ENCODE measurements around the gene RMRP.

DNA sequence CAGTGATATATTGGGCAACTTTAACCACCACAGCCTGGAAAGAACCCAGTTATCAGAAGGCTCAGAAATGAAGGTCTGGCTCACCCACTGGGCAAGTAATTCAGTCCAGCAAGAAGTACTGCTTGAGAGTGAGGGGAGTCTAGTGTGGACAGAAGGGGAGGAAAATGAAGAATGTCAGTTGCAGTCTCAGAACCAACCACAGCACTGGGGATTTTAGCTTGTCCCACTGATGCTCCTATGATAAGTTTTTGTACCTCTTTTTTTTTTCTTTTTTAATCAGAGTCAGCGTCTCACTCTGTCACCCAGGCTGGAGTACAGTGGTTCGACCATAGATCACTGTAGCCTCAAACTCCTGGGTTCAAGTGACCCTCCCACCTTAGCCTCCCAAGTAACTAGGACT lies 30.2 kb downstream of the RMRP start:
- TF ChIP-seq, protein P1, sequence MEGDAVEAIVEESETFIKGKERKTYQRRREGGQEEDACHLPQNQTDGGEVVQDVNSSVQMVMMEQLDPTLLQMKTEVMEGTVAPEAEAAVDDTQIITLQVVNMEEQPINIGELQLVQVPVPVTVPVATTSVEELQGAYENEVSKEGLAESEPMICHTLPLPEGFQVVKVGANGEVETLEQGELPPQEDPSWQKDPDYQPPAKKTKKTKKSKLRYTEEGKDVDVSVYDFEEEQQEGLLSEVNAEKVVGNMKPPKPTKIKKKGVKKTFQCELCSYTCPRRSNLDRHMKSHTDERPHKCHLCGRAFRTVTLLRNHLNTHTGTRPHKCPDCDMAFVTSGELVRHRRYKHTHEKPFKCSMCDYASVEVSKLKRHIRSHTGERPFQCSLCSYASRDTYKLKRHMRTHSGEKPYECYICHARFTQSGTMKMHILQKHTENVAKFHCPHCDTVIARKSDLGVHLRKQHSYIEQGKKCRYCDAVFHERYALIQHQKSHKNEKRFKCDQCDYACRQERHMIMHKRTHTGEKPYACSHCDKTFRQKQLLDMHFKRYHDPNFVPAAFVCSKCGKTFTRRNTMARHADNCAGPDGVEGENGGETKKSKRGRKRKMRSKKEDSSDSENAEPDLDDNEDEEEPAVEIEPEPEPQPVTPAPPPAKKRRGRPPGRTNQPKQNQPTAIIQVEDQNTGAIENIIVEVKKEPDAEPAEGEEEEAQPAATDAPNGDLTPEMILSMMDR (conservative IDR thresholded peaks at IDR 0.05; ENCODE audit: low read depth, low read length) = no peak
- TF ChIP-seq POLR2A (IDR thresholded peaks at IDR 0.05; ENCODE audit: low read depth, low read length) (no peak), SMC3 (IDR thresholded peaks at IDR 0.05; ENCODE audit: low read depth, low read length) (no peak), RAD21 (IDR thresholded peaks at IDR 0.05; ENCODE audit: low read length) (no peak), MAZ (IDR thresholded peaks at IDR 0.05; ENCODE audit: borderline replicate concordance, low read depth, low read length) (no peak), MXI1 (IDR thresholded peaks at IDR 0.05; ENCODE audit: borderline replicate concordance, low read depth, low read length) (no peak), MAFK (IDR thresholded peaks at IDR 0.05; ENCODE audit: low read depth, low read length) (no peak), RFX5 (IDR thresholded peaks at IDR 0.05; ENCODE audit: low read depth, low read length) (no peak), BHLHE40 (IDR thresholded peaks at IDR 0.05; ENCODE audit: low read depth, low read length) (no peak), NFE2L2 (IDR thresholded peaks at IDR 0.05; ENCODE audit: low read depth, low read length) (no peak), CEBPB (IDR thresholded peaks at IDR 0.05; ENCODE audit: low read depth, low read length) (no peak), RCOR1 (IDR thresholded peaks at IDR 0.05; ENCODE audit: insufficient replicate concordance, low read length) (no peak)
- TF ChIP-seq, protein P2, sequence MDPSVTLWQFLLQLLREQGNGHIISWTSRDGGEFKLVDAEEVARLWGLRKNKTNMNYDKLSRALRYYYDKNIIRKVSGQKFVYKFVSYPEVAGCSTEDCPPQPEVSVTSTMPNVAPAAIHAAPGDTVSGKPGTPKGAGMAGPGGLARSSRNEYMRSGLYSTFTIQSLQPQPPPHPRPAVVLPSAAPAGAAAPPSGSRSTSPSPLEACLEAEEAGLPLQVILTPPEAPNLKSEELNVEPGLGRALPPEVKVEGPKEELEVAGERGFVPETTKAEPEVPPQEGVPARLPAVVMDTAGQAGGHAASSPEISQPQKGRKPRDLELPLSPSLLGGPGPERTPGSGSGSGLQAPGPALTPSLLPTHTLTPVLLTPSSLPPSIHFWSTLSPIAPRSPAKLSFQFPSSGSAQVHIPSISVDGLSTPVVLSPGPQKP (IDR thresholded peaks at IDR 0.05; ENCODE audit: borderline replicate concordance, low read depth, low read length) = no peak
